ENCODE results near the gene MAPK14.

Gene MAPK14

DNA sequence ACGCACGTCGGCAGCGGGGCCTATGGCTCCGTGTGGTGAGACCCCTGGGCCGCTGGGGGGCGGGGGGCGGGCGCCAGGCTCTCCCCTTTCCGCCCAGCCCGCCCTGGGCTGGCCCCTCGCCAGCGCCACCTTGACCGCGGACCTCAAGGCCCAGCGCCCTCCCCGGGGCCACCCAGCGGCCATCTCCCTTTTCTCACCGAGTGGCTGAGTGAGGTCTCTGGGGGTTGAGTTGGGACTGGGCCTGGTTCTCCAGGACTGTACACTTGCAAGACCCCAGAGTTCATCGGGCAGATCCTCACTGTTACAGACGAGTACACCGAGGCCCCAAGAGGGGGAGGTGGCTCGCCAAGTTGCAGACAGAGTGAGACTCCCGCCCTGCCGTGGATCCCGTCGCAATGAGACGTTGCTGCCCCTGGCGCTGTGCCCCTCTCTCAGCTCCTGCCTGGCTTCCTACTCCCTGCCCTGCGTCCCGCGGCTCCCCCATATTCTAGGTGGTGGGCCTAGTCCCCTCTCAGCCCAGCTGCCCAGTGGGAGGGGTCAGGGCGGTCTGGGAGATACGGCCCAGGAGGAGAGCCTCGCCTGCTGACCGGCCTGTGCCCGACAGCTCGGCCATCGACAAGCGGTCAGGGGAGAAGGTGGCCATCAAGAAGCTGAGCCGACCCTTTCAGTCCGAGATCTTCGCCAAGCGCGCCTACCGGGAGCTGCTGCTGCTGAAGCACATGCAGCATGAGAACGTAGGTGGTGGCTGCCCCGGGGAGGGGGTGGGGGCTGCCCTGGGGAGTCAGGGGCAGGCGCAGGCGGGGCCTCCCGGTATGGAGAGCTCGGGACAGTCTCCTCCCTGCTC, 103.3 kb downstream of the MAPK14 start:
- no peak for DNase-seq (ENCODE audit: low read depth)
- H3K4me3 ChIP-seq (ENCODE audit: low read length) = no peak overlapping the region; the same call in 1 of the 2 replicates
- TF ChIP-seq, protein P1, sequence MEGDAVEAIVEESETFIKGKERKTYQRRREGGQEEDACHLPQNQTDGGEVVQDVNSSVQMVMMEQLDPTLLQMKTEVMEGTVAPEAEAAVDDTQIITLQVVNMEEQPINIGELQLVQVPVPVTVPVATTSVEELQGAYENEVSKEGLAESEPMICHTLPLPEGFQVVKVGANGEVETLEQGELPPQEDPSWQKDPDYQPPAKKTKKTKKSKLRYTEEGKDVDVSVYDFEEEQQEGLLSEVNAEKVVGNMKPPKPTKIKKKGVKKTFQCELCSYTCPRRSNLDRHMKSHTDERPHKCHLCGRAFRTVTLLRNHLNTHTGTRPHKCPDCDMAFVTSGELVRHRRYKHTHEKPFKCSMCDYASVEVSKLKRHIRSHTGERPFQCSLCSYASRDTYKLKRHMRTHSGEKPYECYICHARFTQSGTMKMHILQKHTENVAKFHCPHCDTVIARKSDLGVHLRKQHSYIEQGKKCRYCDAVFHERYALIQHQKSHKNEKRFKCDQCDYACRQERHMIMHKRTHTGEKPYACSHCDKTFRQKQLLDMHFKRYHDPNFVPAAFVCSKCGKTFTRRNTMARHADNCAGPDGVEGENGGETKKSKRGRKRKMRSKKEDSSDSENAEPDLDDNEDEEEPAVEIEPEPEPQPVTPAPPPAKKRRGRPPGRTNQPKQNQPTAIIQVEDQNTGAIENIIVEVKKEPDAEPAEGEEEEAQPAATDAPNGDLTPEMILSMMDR (conservative IDR thresholded peaks at IDR 0.05; ENCODE audit: low read length) = no peak

DNA sequence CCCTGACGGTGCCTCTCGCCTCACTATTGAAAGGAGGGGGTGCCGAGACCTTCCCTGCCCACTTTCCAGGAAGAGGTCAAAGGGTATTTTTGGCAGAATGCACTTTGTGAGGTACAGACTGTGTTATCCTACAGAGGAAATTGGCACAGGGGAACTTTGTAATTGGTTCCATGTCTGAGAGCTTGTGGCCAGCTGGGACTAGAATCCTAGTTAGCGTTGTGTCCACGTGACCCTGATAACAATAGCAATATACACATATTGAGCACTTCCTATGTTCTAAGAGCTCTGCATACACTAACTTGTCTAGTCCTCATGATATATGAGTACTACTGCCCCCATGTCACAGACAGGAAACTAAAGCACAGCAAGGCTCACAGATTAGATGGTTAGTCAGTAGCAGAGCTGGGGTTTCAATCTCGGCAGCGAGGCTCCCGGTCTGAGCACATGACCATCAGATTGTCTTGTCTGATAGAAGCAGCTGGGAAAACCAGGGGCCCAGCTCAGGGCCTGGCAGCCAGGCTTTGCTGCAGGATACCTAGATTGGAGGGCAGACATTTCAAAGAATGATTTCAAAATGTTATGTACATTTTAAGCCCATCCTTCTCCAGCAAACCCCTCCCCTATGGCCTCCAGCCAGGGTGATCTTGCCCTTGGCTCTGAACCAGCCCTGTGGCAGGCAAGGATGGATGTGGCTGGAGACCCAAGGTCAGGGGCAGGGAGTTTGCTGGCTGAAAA, 104.1 kb downstream of the MAPK14 start:
- H3K4me3 ChIP-seq (ENCODE audit: low read length) = no peak overlapping the region
- TF ChIP-seq, protein P1 (conservative IDR thresholded peaks at IDR 0.05; ENCODE audit: low read length) = no peak
- DNase-seq (ENCODE audit: low read depth) = peak; percentile 36

DNA sequence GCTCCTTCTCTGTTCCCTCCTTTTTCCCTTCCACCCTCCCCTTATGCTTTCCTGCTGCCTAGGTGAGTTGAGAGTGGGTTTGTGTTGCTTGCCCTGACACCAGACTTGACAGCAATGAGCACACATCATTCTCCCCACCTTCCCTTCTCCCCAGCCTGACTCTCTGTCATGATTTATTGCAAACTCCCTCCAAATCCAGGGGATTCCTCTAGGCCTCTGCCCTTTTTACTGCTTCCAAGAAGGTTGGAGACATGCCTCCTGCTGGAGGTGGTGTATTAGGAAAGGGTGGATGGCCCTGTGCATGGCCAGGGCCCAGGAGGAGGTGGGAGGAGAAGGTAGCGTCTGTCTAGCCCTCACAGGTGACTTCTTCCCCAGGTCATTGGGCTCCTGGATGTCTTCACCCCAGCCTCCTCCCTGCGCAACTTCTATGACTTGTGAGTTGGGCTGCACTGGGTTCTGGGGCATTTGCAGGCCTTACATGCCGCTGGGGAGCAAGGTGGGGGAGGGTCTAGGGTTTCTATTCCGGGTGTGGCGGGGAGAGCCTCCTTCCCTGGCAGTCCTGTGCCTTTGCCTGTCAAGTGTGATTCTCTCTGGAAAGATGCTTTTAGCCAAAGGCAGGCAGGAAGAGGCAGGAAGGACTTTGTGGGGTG, 104.8 kb downstream of the MAPK14 start:
- DNase-seq (ENCODE audit: low read depth) = no peak
- H3K4me3 ChIP-seq (ENCODE audit: low read length) = no peak overlapping the region
- TF ChIP-seq, protein P1 (conservative IDR thresholded peaks at IDR 0.05; ENCODE audit: low read length) = no peak

DNA sequence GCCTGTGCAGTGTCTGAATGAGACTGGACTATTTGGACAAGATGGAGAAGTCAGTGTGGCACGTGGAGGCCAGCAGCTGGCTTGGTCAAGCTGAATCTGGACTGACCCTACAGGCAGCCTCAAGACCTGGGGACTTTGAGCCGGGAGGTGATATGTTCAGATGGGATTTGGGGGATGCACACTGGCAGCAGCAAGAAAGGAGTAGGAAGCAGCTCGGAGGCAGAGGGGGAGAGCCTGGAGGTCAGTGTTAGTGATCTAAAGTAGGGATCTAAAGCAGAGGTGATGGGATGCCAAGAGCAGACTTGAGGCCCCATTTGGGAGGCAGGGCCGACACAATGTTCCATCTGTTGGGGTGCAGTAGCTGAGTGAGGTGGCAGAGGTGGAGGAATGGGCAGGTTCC, 105.5 kb downstream of the MAPK14 start:
- no peak overlapping the region for H3K4me3 ChIP-seq (ENCODE audit: low read length)
- no peak for DNase-seq (ENCODE audit: low read depth)
- TF ChIP-seq, protein P1 (conservative IDR thresholded peaks at IDR 0.05; ENCODE audit: low read length) = no peak

DNA sequence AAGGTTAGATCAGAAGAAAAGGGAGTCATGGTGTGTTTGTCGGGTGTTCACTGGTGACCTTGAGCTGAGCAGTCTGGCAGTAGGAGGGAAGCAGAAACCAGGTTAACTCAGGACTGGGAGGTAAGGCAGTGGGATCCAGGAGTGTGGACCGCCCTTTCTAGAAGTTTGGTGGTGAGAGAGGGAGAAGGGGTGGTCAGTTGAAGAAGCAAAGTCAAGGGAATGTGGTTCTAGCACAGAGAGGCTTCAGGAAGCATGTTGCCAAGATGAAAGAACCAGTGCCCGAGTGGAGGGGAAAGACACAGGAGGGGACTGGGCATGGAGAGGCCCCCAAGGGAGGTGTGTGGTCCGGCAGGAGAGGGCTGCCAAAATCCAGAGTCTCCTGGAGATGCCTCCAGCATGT, 106.3 kb downstream of the MAPK14 start:
- TF ChIP-seq, protein P1 (conservative IDR thresholded peaks at IDR 0.05; ENCODE audit: low read length) = no peak

DNA sequence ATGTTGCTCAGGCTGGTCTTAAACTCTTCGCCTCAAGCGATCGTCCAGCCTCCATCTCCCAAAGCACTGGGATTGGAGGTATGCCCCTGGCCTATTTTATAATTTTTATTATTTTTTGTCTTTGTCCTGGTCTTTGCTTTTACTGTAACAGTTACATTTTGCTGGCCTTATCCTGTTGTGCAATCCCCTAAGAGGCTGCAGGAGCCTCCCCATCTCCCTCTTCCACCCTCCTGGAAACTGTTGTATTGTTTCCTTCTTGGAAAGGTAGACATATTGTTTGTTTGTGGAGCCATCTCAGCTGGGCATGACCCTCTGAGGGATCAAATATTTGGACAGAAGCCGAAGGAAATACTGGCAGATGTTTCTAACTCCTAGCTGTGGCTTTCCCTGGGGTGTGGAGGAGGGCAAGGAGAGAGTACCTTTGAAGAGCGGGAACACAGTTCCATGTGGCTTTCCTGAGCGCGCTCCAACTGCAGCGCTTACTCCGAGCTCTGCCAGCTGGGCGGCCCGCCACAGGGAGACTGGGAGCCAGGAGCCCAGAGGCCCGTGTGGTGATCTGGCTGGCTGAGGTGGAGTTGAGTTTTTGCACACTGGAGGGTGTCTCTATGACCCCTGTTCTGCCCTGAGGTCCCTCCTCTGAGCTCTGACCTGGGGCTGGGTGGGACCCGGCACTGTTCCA, 107.6 kb downstream of the MAPK14 start:
- no peak overlapping the region for H3K4me3 ChIP-seq (ENCODE audit: low read length)
- no peak for DNase-seq (ENCODE audit: low read depth)
- TF ChIP-seq, protein P1 (conservative IDR thresholded peaks at IDR 0.05; ENCODE audit: low read length) = no peak

More for the DNA sequence above, 106.3 kb downstream of the MAPK14 start:
- no peak overlapping the region for H3K4me3 ChIP-seq (ENCODE audit: low read length)
- DNase-seq (ENCODE audit: low read depth) = no peak
